ENCODE results near the gene STT3B.

The STT3B gene

DNA sequence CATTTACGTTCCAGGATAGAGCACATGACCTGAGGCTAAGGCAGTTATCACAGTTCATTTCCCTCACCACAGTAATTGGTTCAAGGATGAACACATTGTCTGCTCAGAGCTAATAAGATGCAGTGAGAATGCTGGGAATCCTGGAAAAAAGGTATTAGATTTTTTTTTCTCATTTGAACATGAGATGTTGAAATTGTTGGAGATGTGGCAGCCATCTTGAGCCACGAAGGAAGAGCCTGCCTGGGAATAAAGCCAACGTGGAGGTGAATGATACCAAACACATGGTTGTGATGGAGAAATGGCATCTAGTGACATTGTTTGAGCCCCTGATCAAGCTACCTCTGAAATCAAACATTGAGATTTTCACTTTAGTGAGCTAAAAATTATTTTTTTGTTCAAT is 16.0 kb upstream of the STT3B start:
- DNase-seq (ENCODE audit: low read depth) = no peak
- no peak overlapping the region for H3K4me3 ChIP-seq (ENCODE audit: low read depth, low read length)
- TF ChIP-seq, protein P1, sequence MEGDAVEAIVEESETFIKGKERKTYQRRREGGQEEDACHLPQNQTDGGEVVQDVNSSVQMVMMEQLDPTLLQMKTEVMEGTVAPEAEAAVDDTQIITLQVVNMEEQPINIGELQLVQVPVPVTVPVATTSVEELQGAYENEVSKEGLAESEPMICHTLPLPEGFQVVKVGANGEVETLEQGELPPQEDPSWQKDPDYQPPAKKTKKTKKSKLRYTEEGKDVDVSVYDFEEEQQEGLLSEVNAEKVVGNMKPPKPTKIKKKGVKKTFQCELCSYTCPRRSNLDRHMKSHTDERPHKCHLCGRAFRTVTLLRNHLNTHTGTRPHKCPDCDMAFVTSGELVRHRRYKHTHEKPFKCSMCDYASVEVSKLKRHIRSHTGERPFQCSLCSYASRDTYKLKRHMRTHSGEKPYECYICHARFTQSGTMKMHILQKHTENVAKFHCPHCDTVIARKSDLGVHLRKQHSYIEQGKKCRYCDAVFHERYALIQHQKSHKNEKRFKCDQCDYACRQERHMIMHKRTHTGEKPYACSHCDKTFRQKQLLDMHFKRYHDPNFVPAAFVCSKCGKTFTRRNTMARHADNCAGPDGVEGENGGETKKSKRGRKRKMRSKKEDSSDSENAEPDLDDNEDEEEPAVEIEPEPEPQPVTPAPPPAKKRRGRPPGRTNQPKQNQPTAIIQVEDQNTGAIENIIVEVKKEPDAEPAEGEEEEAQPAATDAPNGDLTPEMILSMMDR (IDR thresholded peaks at IDR 0.05; ENCODE audit: low read depth, low read length, missing control alignments) = no peak

DNA sequence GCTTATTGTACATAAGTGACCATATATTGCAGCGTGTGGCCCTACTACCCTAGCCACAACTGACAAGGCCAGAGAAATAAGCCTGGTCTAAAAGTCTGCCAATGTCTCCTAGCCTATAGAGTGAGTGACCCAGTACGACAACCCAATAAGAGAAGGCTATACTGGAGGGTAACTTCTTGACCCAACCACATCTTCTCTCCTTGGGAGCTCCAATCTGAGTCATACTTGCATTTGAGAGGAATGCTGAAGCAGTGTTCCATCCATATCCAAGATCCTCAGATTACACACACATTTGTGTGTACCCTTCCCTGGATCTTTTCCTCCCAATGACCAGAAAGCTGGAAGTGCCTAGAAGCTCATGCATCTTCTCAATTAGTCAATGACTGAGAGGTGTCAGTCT is 11.3 kb upstream of the STT3B start:
- no peak for DNase-seq (ENCODE audit: low read depth)
- H3K4me3 ChIP-seq (ENCODE audit: low read depth, low read length) = no peak overlapping the region
- TF ChIP-seq, protein P1 (IDR thresholded peaks at IDR 0.05; ENCODE audit: low read depth, low read length, missing control alignments) = no peak

DNA sequence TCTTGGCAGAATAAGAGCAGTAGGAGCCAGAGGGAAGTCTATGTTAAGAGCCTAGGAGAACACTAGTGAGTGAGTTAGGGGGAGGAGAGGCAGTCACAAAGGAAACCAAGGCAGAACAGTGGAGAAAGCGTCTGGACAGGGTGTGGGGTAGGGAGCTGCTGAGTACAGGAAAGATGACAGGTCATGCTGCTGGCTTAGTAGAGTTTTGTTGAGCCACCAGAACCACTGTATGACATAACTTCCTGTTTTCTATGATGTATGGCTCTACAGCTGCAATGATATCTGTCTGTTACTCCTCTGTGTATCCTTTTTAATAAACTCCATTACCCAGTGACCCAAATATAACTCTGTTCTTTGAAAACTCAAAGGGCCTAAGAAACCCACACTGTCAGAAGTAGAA is 10.6 kb upstream of the STT3B start:
- DNase-seq (ENCODE audit: low read depth) = no peak
- TF ChIP-seq, protein P1 (IDR thresholded peaks at IDR 0.05; ENCODE audit: low read depth, low read length, missing control alignments) = no peak
- no peak overlapping the region for H3K4me3 ChIP-seq (ENCODE audit: low read depth, low read length)

DNA sequence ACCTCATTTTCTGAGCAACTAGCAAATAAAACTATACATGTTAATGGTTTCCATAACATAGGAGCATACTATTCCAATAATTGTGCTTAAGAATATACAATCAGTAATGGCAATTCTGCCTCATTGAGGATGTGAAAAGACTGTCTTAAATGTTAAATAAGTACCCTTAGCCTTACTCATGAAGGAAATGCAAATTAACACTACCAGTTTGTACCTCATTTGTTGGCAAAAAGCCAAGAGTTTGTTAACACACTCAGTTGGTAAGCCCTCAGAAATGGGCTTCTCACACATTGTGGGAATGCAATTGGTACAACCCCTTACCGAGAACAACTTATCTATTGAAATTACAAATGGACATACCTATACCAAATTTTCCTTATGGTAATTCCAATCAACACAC is 9.2 kb upstream of the STT3B start:
- no peak overlapping the region for H3K4me3 ChIP-seq (ENCODE audit: low read depth, low read length)
- DNase-seq (ENCODE audit: low read depth) = no peak
- TF ChIP-seq, protein P1 (IDR thresholded peaks at IDR 0.05; ENCODE audit: low read depth, low read length, missing control alignments) = no peak

DNA sequence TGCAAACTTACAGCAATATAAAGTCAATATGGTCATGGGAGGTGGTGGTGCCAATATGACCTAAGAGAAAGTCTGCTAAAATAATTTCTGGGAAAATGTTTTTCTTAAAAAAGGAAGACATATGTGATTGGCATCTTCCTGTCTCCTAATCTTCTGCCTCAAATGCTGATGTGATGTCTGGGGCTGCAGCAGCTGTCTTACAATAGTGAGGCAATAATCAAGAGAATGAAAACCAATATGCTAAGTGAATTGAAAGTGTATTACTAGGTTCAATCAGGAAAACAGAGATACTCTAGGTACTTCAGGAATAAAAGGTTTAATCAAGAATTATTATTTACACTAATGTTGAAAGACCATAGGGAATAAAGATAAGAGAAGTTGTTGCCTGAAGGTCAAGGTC is 7.2 kb upstream of the STT3B start:
- H3K4me3 ChIP-seq (ENCODE audit: low read depth, low read length) = no peak overlapping the region
- no peak for DNase-seq (ENCODE audit: low read depth)
- TF ChIP-seq, protein P1 (IDR thresholded peaks at IDR 0.05; ENCODE audit: low read depth, low read length, missing control alignments) = no peak

DNA sequence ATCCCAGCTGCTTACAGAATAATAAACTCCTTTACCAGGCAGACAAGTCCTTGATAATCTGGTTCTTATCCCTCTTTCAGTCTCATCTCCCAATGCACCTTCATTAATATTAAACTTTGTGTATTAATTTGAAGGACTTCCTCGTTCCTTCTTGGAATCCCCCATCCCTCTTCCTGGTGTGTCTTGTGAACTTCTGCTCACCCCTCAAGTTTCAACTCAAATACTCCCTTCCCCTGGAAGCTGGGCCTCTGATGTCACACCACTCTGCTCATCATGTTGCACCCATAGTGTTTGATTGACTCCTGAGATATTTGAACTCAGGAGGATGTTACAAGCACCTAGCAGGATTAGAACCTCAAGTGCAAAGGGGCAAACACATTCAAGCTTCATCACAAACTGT is 3.3 kb upstream of the STT3B start:
- no peak for DNase-seq (ENCODE audit: low read depth)
- TF ChIP-seq, protein P1 (IDR thresholded peaks at IDR 0.05; ENCODE audit: low read depth, low read length, missing control alignments) = no peak
- H3K4me3 ChIP-seq (ENCODE audit: low read depth, low read length) = no peak overlapping the region

DNA sequence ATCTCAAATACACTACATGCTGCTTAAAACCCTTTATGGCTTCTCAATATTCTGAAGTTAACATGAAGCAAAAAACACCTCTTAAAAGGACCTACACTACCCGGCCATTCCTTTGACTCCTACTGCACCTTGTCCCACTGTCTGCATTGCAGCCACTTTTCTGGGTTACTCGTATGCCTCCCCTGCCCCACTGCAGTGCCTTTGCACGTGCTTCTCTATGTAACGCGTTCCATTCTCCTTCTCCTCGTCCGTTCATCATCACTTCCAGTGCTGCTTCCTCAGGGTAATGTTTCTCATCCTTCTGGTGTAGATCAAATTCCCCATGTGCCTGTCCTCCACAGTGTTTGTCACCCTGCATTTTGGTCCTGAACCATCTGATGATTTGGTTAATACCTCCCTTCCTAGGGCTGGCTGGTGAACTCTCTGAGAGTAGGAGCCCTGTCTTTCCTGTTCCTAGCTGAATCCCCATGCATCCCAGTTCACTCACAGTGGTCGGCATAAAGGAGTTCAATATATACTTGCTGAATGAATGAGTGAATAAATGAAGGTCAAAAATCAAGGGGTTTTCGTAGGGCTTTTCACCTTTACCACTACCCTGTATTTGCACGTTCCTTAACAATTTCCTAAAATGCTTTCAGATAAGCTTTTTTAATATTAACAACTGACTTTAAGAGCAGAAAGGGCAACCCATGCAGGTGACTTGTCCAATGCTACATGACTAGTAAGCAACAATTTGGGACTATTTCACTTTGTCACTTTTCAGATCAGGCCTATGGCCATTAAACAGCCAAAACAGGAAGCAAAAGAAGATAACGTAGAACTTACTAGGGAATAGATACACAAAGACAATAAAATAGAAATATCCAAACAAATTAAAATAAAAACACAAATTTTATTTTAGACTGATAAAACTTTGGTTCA is 2.4 kb upstream of the STT3B start:
- TF ChIP-seq, protein P1 (IDR thresholded peaks at IDR 0.05; ENCODE audit: low read depth, low read length, missing control alignments) = no peak
- H3K4me3 ChIP-seq (ENCODE audit: low read depth, low read length) = peak overlapping the region; percentile 89; the same call in 1 of the 2 replicates
- no peak for DNase-seq (ENCODE audit: low read depth)

Measured in GM12864 (cell line).